IMR-90 (cell line): Measurements from ENCODE around the gene SEC61B.

Experiments
- CHD1 ChIP-seq: IDR thresholded peaks from 2 replicates; pipeline ENCODE4 v1.6.1; 2012; ENCODE audit warnings: low read depth, low read length, improper control_type of control experiment
- CTCF ChIP-seq: conservative IDR thresholded peaks from 2 replicates; pipeline ENCODE4 v1.5.1; 2012; ENCODE audit warnings: mild to moderate bottlenecking, low read depth, low read length, improper control_type of control experiment
- ELK1 ChIP-seq: fragments of 150-350 bp; IDR thresholded peaks from 2 replicates; pipeline ENCODE4 v1.6.1; 2016; ENCODE audit warnings: low read depth, mild to moderate bottlenecking, low read length, moderate library complexity, borderline replicate concordance
- FOS ChIP-seq: fragments of 150-350 bp; IDR thresholded peaks from 2 replicates; pipeline ENCODE4 v1.6.1; 2016; ENCODE audit warnings: low read depth, low read length
- MXI1 ChIP-seq: IDR thresholded peaks from 2 replicates; pipeline ENCODE4 v1.6.1; 2012; ENCODE audit warnings: low read depth, mild to moderate bottlenecking, low read length, moderate library complexity, borderline replicate concordance
- POLR2A ChIP-seq: IDR thresholded peaks from 2 replicates; pipeline ENCODE4 v1.6.1; 2012; ENCODE audit warnings: mild to moderate bottlenecking, low read depth, low read length
- RAD21 ChIP-seq: IDR thresholded peaks from 2 replicates; pipeline ENCODE4 v1.6.1; 2012; ENCODE audit warnings: low read length, improper control_type of control experiment
- RCOR1 ChIP-seq: IDR thresholded peaks from 2 replicates; pipeline ENCODE4 v1.6.1; 2012; ENCODE audit warnings: mild to moderate bottlenecking, low read length, improper control_type of control experiment; ENCODE audit not compliant: insufficient replicate concordance
- USF2 ChIP-seq: fragments of 150-350 bp; IDR thresholded peaks from 2 replicates; pipeline ENCODE4 v1.6.1; 2017; ENCODE audit warnings: mild to moderate bottlenecking, antibody characterized with exemption, low read length, low read depth

- no peak for TF ChIP-seq CTCF
- no peak for TF ChIP-seq POLR2A
- no peak for TF ChIP-seq ELK1
- no peak for TF ChIP-seq FOS
- no peak for TF ChIP-seq RCOR1
- no peak for TF ChIP-seq USF2
- no peak for TF ChIP-seq CHD1
- no peak for TF ChIP-seq MXI1
- TF ChIP-seq RAD21: no peak
Measured at GRCh38 chr9:99211746-99212145, 10.3 kb upstream of the SEC61B start.
